HL-60/S4 treated with retinoic acid at 250 ng/mL for 4 days and 3 days (cell line): Measurements from ENCODE around the gene AP3M1.

Source experiments
- in situ Hi-C: fragments of 300-500 bp; cut with MboI; formaldehyde crosslinking; loops from 2 replicates; pipeline ENCODE4 v1.7.0; 2022; ENCODE audit warnings: low sequenced_read_pairs

Gene AP3M1

DNA sequence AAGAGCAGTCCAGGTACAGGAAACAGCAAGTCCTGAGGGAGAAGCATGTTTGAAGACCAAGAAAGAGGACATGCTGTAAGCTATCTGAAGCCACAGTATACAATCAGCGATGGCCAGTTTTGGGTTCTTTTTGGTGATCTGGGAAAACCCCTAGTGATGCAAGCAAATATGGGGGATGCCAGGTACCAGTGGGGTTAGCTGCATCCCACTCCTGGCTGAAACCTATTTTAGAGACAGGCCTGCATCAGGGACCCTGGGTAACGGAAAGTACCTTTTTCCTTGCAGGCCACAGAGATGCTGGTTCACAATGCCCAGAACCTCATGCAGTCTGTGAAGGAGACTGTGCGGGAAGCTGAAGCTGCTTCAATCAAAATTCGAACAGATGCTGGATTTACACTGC is 32.9 kb downstream of the AP3M1 start:
- in situ Hi-C loops, result no loop called here

GRCh38 chr10:74114041-74114448 is 36.6 kb downstream of the AP3M1 start:
- in situ Hi-C loops, result no loop called here

- in situ Hi-C loops, result no loop called here
Observed at GRCh38 chr10:74113546-74113945, 37.1 kb downstream of the AP3M1 start.

DNA sequence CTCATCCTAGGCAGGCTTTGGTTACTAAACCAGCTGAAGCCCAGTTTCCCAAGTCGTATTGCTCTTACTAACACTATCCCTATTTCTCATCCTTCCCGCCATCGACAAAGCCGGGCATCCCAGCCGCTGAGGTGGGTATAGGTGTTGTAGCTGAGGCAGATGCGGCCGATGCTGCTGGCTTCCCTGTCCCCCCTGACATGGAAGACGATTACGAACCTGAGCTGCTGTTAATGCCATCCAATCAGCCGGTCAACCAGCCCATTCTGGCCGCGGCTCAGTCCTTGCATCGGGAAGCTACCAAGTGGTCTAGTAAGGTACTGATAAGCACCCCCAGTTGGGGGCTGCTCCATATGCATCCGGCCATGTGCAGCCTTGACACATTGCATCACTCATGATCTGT is 38.8 kb downstream of the AP3M1 start:
- in situ Hi-C loops, result no loop called here

DNA sequence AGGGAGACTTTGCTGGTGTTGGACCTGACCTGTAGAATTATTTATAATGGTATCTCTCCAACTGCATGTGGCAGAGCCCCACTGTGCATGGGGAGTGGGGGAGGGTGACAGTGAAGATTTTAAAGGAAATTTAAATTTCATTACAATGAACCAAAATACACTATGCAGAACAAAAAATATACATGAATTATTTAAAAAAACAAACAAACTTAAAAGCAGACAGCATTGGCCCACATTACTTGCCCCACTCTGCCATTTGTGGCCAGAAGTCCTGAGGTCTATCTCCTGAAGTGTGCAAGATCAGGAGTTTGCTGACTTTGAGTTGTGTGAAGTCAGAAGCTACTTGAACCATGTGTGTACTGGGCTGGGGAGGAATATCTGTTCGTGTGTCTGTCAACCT is 40.5 kb downstream of the AP3M1 start:
- in situ Hi-C loops, result no loop called here

GRCh38 chr10:74109452-74109851 is 41.2 kb downstream of the AP3M1 start:
- in situ Hi-C loops, result no loop called here

- in situ Hi-C loops, result no loop called here
Observed at GRCh38 chr10:74107391-74107790, 43.2 kb downstream of the AP3M1 start.

DNA sequence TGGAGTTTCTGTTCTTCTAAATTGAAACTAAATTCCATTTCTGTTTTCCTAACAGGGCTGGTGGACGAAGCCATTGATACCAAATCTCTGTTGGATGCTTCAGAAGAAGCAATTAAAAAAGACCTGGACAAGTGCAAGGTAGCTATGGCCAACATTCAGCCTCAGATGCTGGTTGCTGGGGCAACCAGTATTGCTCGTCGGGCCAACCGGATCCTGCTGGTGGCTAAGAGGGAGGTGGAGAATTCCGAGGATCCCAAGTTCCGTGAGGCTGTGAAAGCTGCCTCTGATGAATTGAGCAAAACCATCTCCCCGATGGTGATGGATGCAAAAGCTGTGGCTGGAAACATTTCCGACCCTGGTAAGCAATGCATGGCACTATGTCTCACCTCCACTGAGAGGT is 45.6 kb downstream of the AP3M1 start:
- in situ Hi-C loops, result no loop called here

- in situ Hi-C loops, result no loop called here
Observed at GRCh38 chr10:74104480-74104879, 46.1 kb downstream of the AP3M1 start.

DNA sequence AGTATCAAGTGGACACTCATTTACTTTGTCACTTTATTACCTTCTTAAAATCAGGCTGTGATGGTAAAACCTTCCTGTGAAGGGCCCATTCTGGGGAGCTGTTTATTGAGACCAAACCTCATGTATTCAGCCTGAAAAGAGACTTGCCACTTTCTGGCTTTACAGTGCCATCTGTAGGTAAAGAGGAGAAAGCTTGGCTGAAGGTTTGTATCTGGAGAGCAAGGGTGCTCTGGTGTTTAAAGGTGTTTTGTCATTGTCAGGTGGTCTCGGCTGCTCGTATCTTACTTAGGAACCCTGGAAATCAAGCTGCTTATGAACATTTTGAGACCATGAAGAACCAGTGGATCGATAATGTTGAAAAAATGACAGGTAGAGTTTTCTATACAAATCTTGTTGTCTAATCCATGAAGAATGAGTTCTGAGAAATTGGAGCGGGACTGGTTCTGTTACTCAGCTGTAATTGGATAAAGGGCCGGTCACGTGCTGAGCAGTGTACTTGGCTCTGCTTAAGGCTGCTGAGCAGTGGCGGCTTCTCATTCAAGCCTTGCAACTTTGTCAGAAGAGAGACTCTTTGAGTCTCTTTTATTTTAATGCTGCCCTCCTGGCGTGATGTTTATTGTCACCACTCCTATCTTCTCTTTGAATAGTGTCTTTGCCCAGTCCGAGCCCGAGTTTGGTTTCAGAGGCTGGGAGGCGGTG is 46.9 kb downstream of the AP3M1 start:
- in situ Hi-C loops, result no loop called here

DNA sequence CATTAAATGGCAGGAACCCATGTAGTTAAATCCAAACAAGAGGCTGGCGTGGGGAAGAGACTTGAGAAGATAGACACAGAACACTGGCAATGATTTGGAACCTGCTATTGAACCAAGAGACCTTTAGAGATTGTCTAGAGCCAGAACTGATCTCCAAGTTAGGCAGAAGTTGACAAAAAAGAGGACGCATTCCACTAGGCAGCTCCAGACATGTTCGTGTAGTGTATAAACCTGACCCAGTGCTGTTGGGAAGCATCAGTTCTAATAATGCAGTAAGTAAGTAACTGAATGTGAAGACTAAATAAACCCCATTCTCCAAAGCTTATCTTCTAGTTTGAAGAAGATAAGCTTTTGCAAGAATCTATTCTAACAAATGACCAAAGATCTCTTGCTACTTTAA is 50.8 kb downstream of the AP3M1 start:
- in situ Hi-C loops, result loop anchor here (25.0 kb wide), 1 partner anchor 213 kb away; no protein-coding TSS in a partner anchor

GRCh38 chr10:74099420-74099819 is 51.2 kb downstream of the AP3M1 start:
- in situ Hi-C loops, result loop anchor here (25.0 kb wide), 1 partner anchor 212 kb away; no protein-coding TSS in a partner anchor

DNA sequence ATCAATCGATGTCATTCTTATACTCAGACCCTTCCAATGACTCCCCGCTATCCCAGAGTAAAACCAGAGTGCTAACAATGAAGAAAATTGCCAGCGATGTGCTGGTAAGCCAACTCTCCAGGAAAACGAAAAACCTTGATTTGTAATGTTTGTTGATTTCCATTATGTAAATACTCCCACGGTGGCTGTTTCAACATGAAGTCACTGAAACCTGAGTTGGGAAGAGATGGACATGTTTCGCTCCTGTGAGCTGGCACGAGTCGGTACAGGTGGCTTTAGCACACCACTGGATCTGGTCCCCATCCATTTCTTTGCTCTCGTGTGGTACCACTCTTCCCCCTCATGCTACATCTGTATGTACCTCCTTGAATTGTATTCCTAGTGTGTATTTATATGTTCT is 52.9 kb downstream of the AP3M1 start:
- in situ Hi-C loops, result loop anchor here (25.0 kb wide), 1 partner anchor 210 kb away; no protein-coding TSS in a partner anchor

- in situ Hi-C loops, result loop anchor here (25.0 kb wide), 1 partner anchor 209 kb away; no protein-coding TSS in a partner anchor
Observed at GRCh38 chr10:74096777-74097176, 53.9 kb downstream of the AP3M1 start.

DNA sequence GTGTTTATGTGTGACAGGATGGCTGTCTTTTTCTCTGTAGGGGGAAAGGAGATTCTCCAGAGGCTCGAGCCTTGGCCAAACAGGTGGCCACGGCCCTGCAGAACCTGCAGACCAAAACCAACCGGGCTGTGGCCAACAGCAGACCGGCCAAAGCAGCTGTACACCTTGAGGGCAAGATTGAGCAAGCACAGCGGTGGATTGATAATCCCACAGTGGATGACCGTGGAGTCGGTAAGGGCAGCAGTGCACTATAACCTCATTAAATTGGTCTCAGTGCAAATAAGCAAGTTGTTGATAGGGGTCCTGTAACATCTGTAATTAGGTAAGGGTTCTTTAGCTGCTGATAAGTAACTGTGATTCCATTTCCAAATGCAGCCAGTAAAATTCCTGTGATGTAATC is 56.4 kb downstream of the AP3M1 start:
- in situ Hi-C loops, result loop anchor here (25.0 kb wide), 1 partner anchor 207 kb away; no protein-coding TSS in a partner anchor

DNA sequence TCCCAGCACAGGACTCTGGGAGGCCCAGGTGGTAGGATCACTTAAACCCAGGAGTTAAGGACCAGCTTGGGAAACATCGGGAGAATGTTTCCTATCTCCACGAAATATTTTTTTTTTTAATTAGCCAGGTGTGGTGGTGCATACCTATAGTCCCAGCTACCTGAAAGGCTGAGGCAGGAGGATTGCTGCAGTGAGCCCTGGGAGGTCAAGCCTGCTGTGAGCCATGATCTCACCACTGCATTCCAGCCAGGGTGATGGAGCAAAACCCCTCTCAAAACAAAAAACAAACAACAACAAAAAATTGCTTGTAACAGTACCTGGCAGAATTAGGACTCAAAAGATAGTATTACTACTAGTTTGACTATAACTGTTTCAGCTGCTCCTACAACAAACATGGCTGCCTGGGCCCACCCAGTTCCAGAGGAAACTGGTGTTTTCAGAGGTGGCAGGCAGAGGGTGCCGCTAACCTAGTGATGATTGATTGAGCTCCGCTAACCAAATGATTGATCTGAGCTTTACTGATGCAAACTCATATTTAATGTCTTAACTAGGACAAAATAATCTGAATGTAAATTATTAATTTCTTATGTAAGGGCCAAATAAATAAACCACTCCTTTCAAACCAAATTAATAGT is 57.0 kb downstream of the AP3M1 start:
- in situ Hi-C loops, result loop anchor here (25.0 kb wide), 1 partner anchor 206 kb away; no protein-coding TSS in a partner anchor

GRCh38 chr10:74092372-74092771 is 58.3 kb downstream of the AP3M1 start:
- in situ Hi-C loops, result loop anchor here (25.0 kb wide), 1 partner anchor 205 kb away; no protein-coding TSS in a partner anchor

GRCh38 chr10:74088722-74089121 is 61.9 kb downstream of the AP3M1 start:
- in situ Hi-C loops, result loop anchor here (25.0 kb wide), 1 partner anchor 201 kb away; no protein-coding TSS in a partner anchor

DNA sequence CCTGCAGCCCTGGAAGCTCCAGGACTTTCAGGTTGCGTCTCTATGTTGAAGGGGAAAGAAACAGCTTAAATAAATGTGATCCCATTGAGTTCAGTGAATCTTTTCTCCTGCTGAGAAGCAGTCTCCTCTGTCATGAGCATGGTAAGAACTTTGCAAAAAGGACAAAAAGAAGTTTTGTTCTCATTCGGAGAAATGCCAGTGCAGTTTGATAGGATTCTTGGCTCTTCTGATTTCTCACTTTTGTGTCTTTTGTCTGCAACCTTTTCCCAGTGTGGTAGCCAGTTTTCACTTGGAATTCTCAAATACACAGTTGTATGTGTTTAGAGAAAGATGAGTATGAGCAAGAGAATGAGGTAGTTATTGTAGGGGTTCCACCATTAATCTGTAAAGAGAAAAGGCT is 64.3 kb downstream of the AP3M1 start:
- in situ Hi-C loops, result loop anchor here (25.0 kb wide), 1 partner anchor 199 kb away; no protein-coding TSS in a partner anchor

- in situ Hi-C loops, result loop anchor here (25.0 kb wide), 1 partner anchor 198 kb away; no protein-coding TSS in a partner anchor
Observed at GRCh38 chr10:74084955-74085354, 65.7 kb downstream of the AP3M1 start.

GRCh38 chr10:74083304-74083703 is 67.3 kb downstream of the AP3M1 start:
- in situ Hi-C loops, result loop anchor here (25.0 kb wide), 1 partner anchor 196 kb away; no protein-coding TSS in a partner anchor
